Smooth muscle cell (in vitro differentiated cells): Measurements from ENCODE around the gene CGB2. TPM values are rescaled to one million over a fixed set of nuclear protein-coding genes. Genes with fewer than 3 reads are reported as not detected.

Experiments used
- DNase-seq: peaks from one replicate; lab custom pipeline; 2025; ENCODE audit not compliant: unreplicated experiment; lab: John Stamatoyannopoulos, UW
- H2AFZ ChIP-seq: fragments of 200-600 bp; sonication (generic); 2 replicates; pipeline ENCODE4 v1.6.0; 2016; ENCODE audit warnings: antibody characterized with exemption, low read depth, mild to moderate bottlenecking
- H3F3A ChIP-seq: fragments of 200-600 bp; sonication (generic); 2 replicates; pipeline ENCODE4 v1.6.0; 2017; ENCODE audit warnings: antibody characterized with exemption, low read depth
- H3K27ac ChIP-seq: fragments of 200-600 bp; sonication (generic); 2 replicates; pipeline ENCODE4 v1.5.1; 2016; ENCODE audit warnings: low read depth, mild to moderate bottlenecking
- H3K27me3 ChIP-seq: fragments of 200-600 bp; sonication (generic); 2 replicates; pipeline ENCODE4 v1.6.1; 2016; ENCODE audit warnings: low read depth, mild to moderate bottlenecking
- H3K36me3 ChIP-seq: fragments of 200-600 bp; sonication (generic); 2 replicates; pipeline ENCODE4 v1.5.1; 2016; ENCODE audit warnings: low read depth
- H3K4me1 ChIP-seq: fragments of 200-600 bp; sonication (generic); 2 replicates; pipeline ENCODE4 v1.5.1; 2016; ENCODE audit warnings: low read depth
- H3K4me2 ChIP-seq: fragments of 200-600 bp; sonication (generic); 2 replicates; pipeline ENCODE4 v1.6.0; 2016; ENCODE audit warnings: mild to moderate bottlenecking
- H3K4me3 ChIP-seq: fragments of 200-600 bp; sonication (generic); 2 replicates; pipeline ENCODE4 v1.5.1; 2016; ENCODE audit warnings: mild to moderate bottlenecking
- H3K79me2 ChIP-seq: fragments of 200-600 bp; sonication (generic); 2 replicates; pipeline ENCODE4 v1.6.0; 2016; ENCODE audit warnings: low read depth, mild to moderate bottlenecking
- H3K9ac ChIP-seq: fragments of 200-600 bp; sonication (generic); 2 replicates; pipeline ENCODE4 v1.6.0; 2016; ENCODE audit warnings: low read depth
- H3K9me3 ChIP-seq: fragments of 200-600 bp; sonication (generic); replicated peaks from 2 replicates; pipeline ENCODE4 v1.5.1; 2016; ENCODE audit warnings: low read depth
- H4K20me1 ChIP-seq: fragments of 200-600 bp; sonication (generic); 2 replicates; pipeline ENCODE4 v1.6.0; 2016; ENCODE audit warnings: low read depth
- CTCF ChIP-seq: fragments of 200-600 bp; sonication (generic); IDR thresholded peaks from 2 replicates; pipeline ENCODE4 v1.5.1; 2017; ENCODE audit warnings: borderline replicate concordance, mild to moderate bottlenecking, antibody characterized with exemption; ENCODE audit not compliant: insufficient read depth, poor library complexity, severe bottlenecking
- WGBS: methylation state at CpG from one replicate; pipeline ENCODE4 v1.1.7; 2016; ENCODE audit warnings: low lambda C conversion rate; 5-methylcytosine and 5-hydroxymethylcytosine counted together
- polyA plus RNA-seq: library from polyadenylated mRNA; unstranded; fragments of >200 nt; fragmentation: Nextera tagmentation; extraction: Ambion mirVana; gene quantifications from 2 replicates; pipeline ENCODE4 v1.2.1, GENCODE V29; 2016
- total RNA-seq: library from RNA; depleted of rRNA; stranded (reverse); fragments of >200 nt; gene quantifications from 2 replicates; pipeline ENCODE4 v1.2.3, GENCODE V29; 2014

CGB2 gene
- total and polyA plus RNA-seq, 2 experiments from 2014 or later: not detected

GRCh38 chr19:49004133-49004532 is 27.6 kb upstream of the CGB2 start:
- H3K27ac ChIP-seq: no peak overlapping the region
- TF ChIP-seq CTCF: no peak
- H3K4me2 ChIP-seq: no peak overlapping the region
- H3K27me3 ChIP-seq: no peaks in the 10 kb centered on the region
- no peaks in the 10 kb centered on the region for H3K79me2 ChIP-seq
- no peaks in the 10 kb centered on the region for H3K36me3 ChIP-seq
- H3K9ac ChIP-seq: no peak overlapping the region
- no peak for DNase-seq
- no peaks in the 10 kb centered on the region for H3F3A ChIP-seq
- H3K4me3 ChIP-seq: no peak overlapping the region
- H2AFZ ChIP-seq: no peak overlapping the region
- peaks cover 5% of the 10 kb centered on the region for H4K20me1 ChIP-seq
- WGBS: 98% methylated on average over 15 of the region's 15 CpGs
- no peaks in the 10 kb centered on the region for H3K4me1 ChIP-seq
- H3K9me3 ChIP-seq: no peaks in the 10 kb centered on the region

GRCh38 chr19:49004964-49005614 is 26.6 kb upstream of the CGB2 start:
- no peaks in the 10 kb centered on the region for H3K4me1 ChIP-seq
- DNase-seq: no peak
- no peaks in the 10 kb centered on the region for H3K79me2 ChIP-seq
- H3K9ac ChIP-seq: no peak overlapping the region
- H3K27ac ChIP-seq: no peak overlapping the region
- 97% methylated on average over 7 of the region's 7 CpGs for WGBS
- no peak overlapping the region for H3K4me3 ChIP-seq
- no peak for TF ChIP-seq CTCF
- H3K36me3 ChIP-seq: no peaks in the 10 kb centered on the region
- H3F3A ChIP-seq: no peaks in the 10 kb centered on the region
- no peaks in the 10 kb centered on the region for H3K9me3 ChIP-seq
- no peak overlapping the region for H2AFZ ChIP-seq
- H3K4me2 ChIP-seq: no peak overlapping the region
- H4K20me1 ChIP-seq: peaks cover 5% of the 10 kb centered on the region
- H3K27me3 ChIP-seq: no peaks in the 10 kb centered on the region

DNA sequence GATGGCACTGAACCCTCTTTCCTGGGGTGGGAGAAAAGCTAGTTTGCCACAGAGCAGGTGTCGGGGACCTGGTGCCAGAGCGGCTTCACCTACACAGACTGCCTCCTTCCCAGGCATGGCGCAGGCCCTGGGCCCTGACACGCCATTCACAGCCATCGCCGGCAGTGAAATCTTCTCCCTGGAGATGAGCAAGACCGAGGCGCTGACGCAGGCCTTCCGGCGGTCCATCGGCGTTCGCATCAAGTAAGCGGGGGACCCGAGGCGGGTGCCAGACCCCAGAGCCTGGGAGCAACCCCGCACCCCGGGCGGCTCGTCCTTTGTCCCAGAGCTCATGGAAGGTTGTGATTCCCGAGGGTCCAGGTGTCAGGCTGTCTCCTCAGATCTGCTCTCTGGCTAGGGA is 24.8 kb upstream of the CGB2 start:
- Histone ChIP-seq H3K9ac (no peak overlapping the region), H3K4me2 (no peak overlapping the region), H3K9me3 (no peaks in the 10 kb centered on the region), H3K4me1 (no peaks in the 10 kb centered on the region), H3K79me2 (no peaks in the 10 kb centered on the region), H3K4me3 (no peak overlapping the region), H2AFZ (no peak overlapping the region), H4K20me1 (no peaks in the 10 kb centered on the region), H3K27ac (no peak overlapping the region), H3F3A (no peaks in the 10 kb centered on the region), H3K27me3 (no peaks in the 10 kb centered on the region), H3K36me3 (no peaks in the 10 kb centered on the region)
- 98% methylated on average over 22 of the region's 22 CpGs for WGBS
- no peak for DNase-seq
- TF ChIP-seq CTCF: no peak

DNA sequence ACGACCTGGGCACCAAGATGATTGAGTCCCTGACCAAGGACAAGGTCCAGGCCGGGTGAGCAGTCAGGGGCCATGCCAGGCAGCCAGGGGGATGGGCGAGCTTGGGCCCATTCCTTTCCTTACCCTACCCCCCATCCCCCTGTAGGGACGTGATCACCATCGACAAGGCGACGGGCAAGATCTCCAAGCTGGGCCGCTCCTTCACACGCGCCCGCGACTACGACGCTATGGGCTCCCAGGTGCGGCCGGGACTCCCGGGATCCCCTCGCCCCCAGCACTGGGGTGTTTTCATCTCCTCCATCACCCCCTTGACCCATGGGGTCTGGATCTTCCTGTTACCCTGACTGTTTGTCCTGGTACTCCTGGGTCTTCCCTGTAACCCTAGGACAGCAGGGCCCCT is 21.9 kb upstream of the CGB2 start:
- Histone ChIP-seq H3K4me1 (no peaks in the 10 kb centered on the region), H3K9me3 (no peaks in the 10 kb centered on the region), H3K79me2 (no peaks in the 10 kb centered on the region), H3K27me3 (no peaks in the 10 kb centered on the region), H3K27ac (no peak overlapping the region), H2AFZ (no peak overlapping the region), H3F3A (no peaks in the 10 kb centered on the region), H3K4me3 (no peak overlapping the region), H3K4me2 (no peak overlapping the region), H3K9ac (no peak overlapping the region), H4K20me1 (no peaks in the 10 kb centered on the region), H3K36me3 (no peaks in the 10 kb centered on the region)
- no peak for DNase-seq
- no peak for TF ChIP-seq CTCF
- 96% methylated on average over 18 of the region's 18 CpGs for WGBS
